ENCODE results near the gene EDN3. TPM values are rescaled to one million over a fixed set of nuclear protein-coding genes. Genes with fewer than 3 reads are reported as not detected.

Gene EDN3
- total and polyA plus RNA-seq, 9 of the 15 experiments (the other 6 are each of a cell fraction or from before 2014, with no cell fraction given), result not detected

GRCh38 chr20:59255256-59255655 is 45.2 kb upstream of the EDN3 start (continued):
- TF ChIP-seq ARID3B (CRISPR knock-in tag; IDR thresholded peaks at IDR 0.05; ENCODE audit: borderline replicate concordance) (no peak), ATF6 (CRISPR knock-in tag; IDR thresholded peaks at IDR 0.05) (no peak), ID3 (CRISPR knock-in tag; IDR thresholded peaks at IDR 0.05) (no peak), ID3 (tag; IDR thresholded peaks at IDR 0.05) (no peak), RBBP5 (IDR thresholded peaks at IDR 0.05; ENCODE audit: borderline replicate concordance, insufficient read depth, low read length, poor library complexity, severe bottlenecking) (no peak), ZHX1 (conservative IDR thresholded peaks at IDR 0.05; ENCODE audit: low read length) (no peak), E2F1 (CRISPR knock-in tag; IDR thresholded peaks at IDR 0.05) (no peak), KLF16 (IDR thresholded peaks at IDR 0.05) (no peak), JUND (IDR thresholded peaks at IDR 0.05; ENCODE audit: borderline replicate concordance, low read depth, low read length) (no peak), JUND (tag; IDR thresholded peaks at IDR 0.05; ENCODE audit: borderline replicate concordance, low read depth, low read length) (no peak), ZKSCAN8 (CRISPR knock-in tag; IDR thresholded peaks at IDR 0.05) (no peak), HMGXB4 (CRISPR knock-in tag; IDR thresholded peaks at IDR 0.05) (no peak), KLF6 (CRISPR knock-in tag; IDR thresholded peaks at IDR 0.05; ENCODE audit: borderline replicate concordance) (no peak)

Measured in K562 (cell line).